IMR-90 (cell line): ENCODE measurements around the gene RPS6KA4. TPM values are rescaled to one million over a fixed set of nuclear protein-coding genes. Genes with fewer than 3 reads are reported as not detected.

ENCODE experiments used
- ATAC-seq: fragments of 200-7000 bp; cut with Tn5 transposase; 2 replicates; pipeline ENCODE4 v1.9.1; 2020; ENCODE audit warnings: low read depth, mild to moderate bottlenecking, moderate library complexity
- BruUV-seq: library from RNA; stranded (reverse); fragments of 400-500 nt; replicated peaks from 2 replicates; lab custom pipeline; 2021; lab: Mats Ljungman, UMichigan
- CTCF ChIA-PET: fragments of 300-600 bp; formaldehyde crosslinking; extraction: SDS; loops from one replicate; lab custom pipeline; 2021; ENCODE audit warnings: antibody characterized with exemption; lab: Yijun Ruan, JAX
- POLR2A ChIA-PET: fragments of 300-600 bp; sonication (Branson Sonifier 250); formaldehyde crosslinking; loops from one replicate; lab custom pipeline; 2022; ENCODE audit warnings: antibody characterized with exemption; ENCODE audit not compliant: unreplicated experiment; lab: Charles Lee
- DNase-seq: peaks from one replicate; pipeline ENCODE4 v3.0.0; 2013
- H2AFZ ChIP-seq: replicated peaks from 2 replicates; pipeline ENCODE3; 2013; ENCODE audit warnings: low read length, mild to moderate bottlenecking; ENCODE audit not compliant: poor library complexity
- H2AK5ac ChIP-seq: 2 replicates; pipeline ENCODE4 v1.6.1; 2013; ENCODE audit warnings: low read depth, low read length, inconsistent platforms
- H2AK9ac ChIP-seq: replicated peaks from 2 replicates; pipeline ENCODE3; 2013; ENCODE audit warnings: mild to moderate bottlenecking, low read depth, low read length, moderate library complexity; ENCODE audit not compliant: poor library complexity
- H2BK120ac ChIP-seq: 2 replicates; pipeline ENCODE4 v1.6.1; 2013; ENCODE audit warnings: low read depth, low read length, inconsistent platforms
- H2BK15ac ChIP-seq: 3 replicates; pipeline ENCODE4 v1.6.1; 2013; ENCODE audit warnings: low read depth, low read length, inconsistent platforms
- H2BK20ac ChIP-seq: 2 replicates; pipeline ENCODE4 v1.6.1; 2013; ENCODE audit warnings: low read depth, mild to moderate bottlenecking, inconsistent platforms, low read length, moderate library complexity
- H2BK5ac ChIP-seq: 2 replicates; pipeline ENCODE4 v1.6.1; 2013; ENCODE audit warnings: mild to moderate bottlenecking, low read depth, low read length, inconsistent platforms; ENCODE audit not compliant: poor library complexity, severe bottlenecking
- H3K14ac ChIP-seq: replicated peaks from 2 replicates; pipeline ENCODE4 v1.6.1; 2013; ENCODE audit warnings: low read depth, low read length, inconsistent platforms
- H3K18ac ChIP-seq: 2 replicates; pipeline ENCODE4 v1.6.1; 2013; ENCODE audit warnings: low read depth, low read length, control low read depth
- H3K23ac ChIP-seq: 2 replicates; pipeline ENCODE4 v1.6.1; 2013; ENCODE audit warnings: low read depth, low read length, inconsistent platforms
- H3K27ac ChIP-seq: 2 replicates; pipeline ENCODE4 v1.5.1; 2013; ENCODE audit warnings: mild to moderate bottlenecking, control low read depth, low read length; ENCODE audit not compliant: insufficient read depth
- H3K27me3 ChIP-seq: 2 replicates; pipeline ENCODE4 v1.6.1; 2013; ENCODE audit warnings: low read length; ENCODE audit not compliant: control insufficient read depth, insufficient read depth
- H3K36me3 ChIP-seq: 2 replicates; pipeline ENCODE4 v1.6.1; 2013; ENCODE audit warnings: low read length, mixed read lengths; ENCODE audit not compliant: control insufficient read depth, insufficient read depth
- H3K4ac ChIP-seq: 2 replicates; pipeline ENCODE4 v1.6.1; 2013; ENCODE audit warnings: low read depth, low read length, inconsistent platforms
- H3K4me1 ChIP-seq: 2 replicates; pipeline ENCODE4 v1.6.1; 2013; ENCODE audit warnings: low read length, mixed read lengths; ENCODE audit not compliant: control insufficient read depth, insufficient read depth
- H3K4me2 ChIP-seq: 2 replicates; pipeline ENCODE4 v1.6.1; 2013; ENCODE audit warnings: low read depth, mild to moderate bottlenecking, control low read depth, low read length, moderate library complexity
- H3K4me3 ChIP-seq: 2 replicates; pipeline ENCODE4 v1.5.1; 2013; ENCODE audit warnings: low read depth, mild to moderate bottlenecking, control low read depth, low read length, moderate library complexity; ENCODE audit not compliant: insufficient read depth
- H3K56ac ChIP-seq: 2 replicates; pipeline ENCODE4 v1.6.1; 2013; ENCODE audit warnings: low read length, inconsistent platforms; ENCODE audit not compliant: insufficient read depth; ENCODE audit errors: extremely low read depth
- H3K79me1 ChIP-seq, 2 experiments: 2 replicates each; pipeline ENCODE4 v1.6.1; 2013; ENCODE audit warnings: low read length in 2 of 2, inconsistent platforms in 1 of 2, low read depth in 1 of 2
- H3K9ac ChIP-seq: 2 replicates; pipeline ENCODE4 v1.6.1; 2013; ENCODE audit warnings: low read depth, low read length, control low read depth
- H3K9me1 ChIP-seq: 2 replicates; pipeline ENCODE4 v1.6.1; 2013; ENCODE audit warnings: low read length, inconsistent platforms; ENCODE audit not compliant: insufficient read depth
- H3K9me3 ChIP-seq: 2 replicates; pipeline ENCODE4 v1.6.1; 2013; ENCODE audit warnings: low read length; ENCODE audit not compliant: control insufficient read depth, insufficient read depth
- H4K20me1 ChIP-seq: 2 replicates; pipeline ENCODE4 v1.6.1; 2013; ENCODE audit warnings: low read length, inconsistent platforms; ENCODE audit not compliant: insufficient read depth
- H4K5ac ChIP-seq: 2 replicates; pipeline ENCODE4 v1.6.1; 2013; ENCODE audit warnings: mild to moderate bottlenecking, low read depth, low read length, control low read depth
- H4K8ac ChIP-seq, 2 experiments: 2 replicates each; pipeline ENCODE4 v1.6.1; 2013; ENCODE audit warnings: low read depth in 2 of 2, low read length in 2 of 2, control low read depth in 1 of 2, inconsistent platforms in 1 of 2
- H4K91ac ChIP-seq: 2 replicates; pipeline ENCODE4 v1.6.1; 2013; ENCODE audit warnings: low read depth, low read length, inconsistent platforms; ENCODE audit not compliant: insufficient read depth
- CEBPB ChIP-seq: IDR thresholded peaks from 2 replicates; pipeline ENCODE4 v1.6.1; 2012; ENCODE audit warnings: low read depth, low read length, improper control_type of control experiment
- CTCF ChIP-seq: conservative IDR thresholded peaks from 2 replicates; pipeline ENCODE4 v1.5.1; 2012; ENCODE audit warnings: mild to moderate bottlenecking, low read depth, low read length, improper control_type of control experiment
- MXI1 ChIP-seq: IDR thresholded peaks from 2 replicates; pipeline ENCODE4 v1.6.1; 2012; ENCODE audit warnings: low read depth, mild to moderate bottlenecking, low read length, moderate library complexity, borderline replicate concordance
- RCOR1 ChIP-seq: IDR thresholded peaks from 2 replicates; pipeline ENCODE4 v1.6.1; 2012; ENCODE audit warnings: mild to moderate bottlenecking, low read length, improper control_type of control experiment; ENCODE audit not compliant: insufficient replicate concordance
- WGBS, 2 experiments: methylation state at CpG; one replicate each; pipeline versions ENCODE4 v1.1.5 to v1.1.7; 2013; ENCODE audit warnings: missing lambda C conversion rate in 2 of 2; ENCODE audit not compliant: insufficient read length in 1 of 2; ENCODE audit errors: extremely low coverage in 2 of 2; 5-methylcytosine and 5-hydroxymethylcytosine counted together
- dilution Hi-C: fragments of 300-500 bp; cut with HindIII; formaldehyde crosslinking; loops from one replicate; pipeline ENCODE4 v1.14.3; 2018; ENCODE audit warnings: low sequenced_read_pairs; ENCODE audit not compliant: unreplicated experiment
- in situ Hi-C: fragments of 300-500 bp; cut with MboI; formaldehyde crosslinking; loops from 3 replicates; pipeline ENCODE4 v1.14.3; 2019; ENCODE audit warnings: low sequenced_read_pairs, inconsistent platforms, mixed read lengths
- intact Hi-C: fragments of 100-400 bp; cut with micrococcal nuclease; formaldehyde crosslinking; loops from 2 replicates; pipeline ENCODE4 v1.10.0; 2022
- polyA plus RNA-seq, 3 experiments: library from polyadenylated mRNA; depleted of rRNA; stranded (reverse); fragments of >200 nt; gene quantifications; 2 replicates each; pipeline ENCODE4 v1.2.3, GENCODE V29; 2012; ENCODE audit warnings: low replicate concordance in 1 of 3
- total RNA-seq: library from RNA; depleted of rRNA; stranded (reverse); fragments of >200 nt; gene quantifications from 2 replicates; pipeline ENCODE4 v1.2.3, GENCODE V29; 2012
- TF ChIP-seq, protein P1 (sequence below): fragments of 150-350 bp; IDR thresholded peaks from 2 replicates; pipeline ENCODE4 v1.6.1; 2017; ENCODE audit warnings: mild to moderate bottlenecking, antibody characterized with exemption, low read length, low read depth

The RPS6KA4 gene
- total and polyA plus RNA-seq, 2 of the 4 experiments (the other 2 are of a cell fraction) = 38.8 to 52.9 TPM

DNA sequence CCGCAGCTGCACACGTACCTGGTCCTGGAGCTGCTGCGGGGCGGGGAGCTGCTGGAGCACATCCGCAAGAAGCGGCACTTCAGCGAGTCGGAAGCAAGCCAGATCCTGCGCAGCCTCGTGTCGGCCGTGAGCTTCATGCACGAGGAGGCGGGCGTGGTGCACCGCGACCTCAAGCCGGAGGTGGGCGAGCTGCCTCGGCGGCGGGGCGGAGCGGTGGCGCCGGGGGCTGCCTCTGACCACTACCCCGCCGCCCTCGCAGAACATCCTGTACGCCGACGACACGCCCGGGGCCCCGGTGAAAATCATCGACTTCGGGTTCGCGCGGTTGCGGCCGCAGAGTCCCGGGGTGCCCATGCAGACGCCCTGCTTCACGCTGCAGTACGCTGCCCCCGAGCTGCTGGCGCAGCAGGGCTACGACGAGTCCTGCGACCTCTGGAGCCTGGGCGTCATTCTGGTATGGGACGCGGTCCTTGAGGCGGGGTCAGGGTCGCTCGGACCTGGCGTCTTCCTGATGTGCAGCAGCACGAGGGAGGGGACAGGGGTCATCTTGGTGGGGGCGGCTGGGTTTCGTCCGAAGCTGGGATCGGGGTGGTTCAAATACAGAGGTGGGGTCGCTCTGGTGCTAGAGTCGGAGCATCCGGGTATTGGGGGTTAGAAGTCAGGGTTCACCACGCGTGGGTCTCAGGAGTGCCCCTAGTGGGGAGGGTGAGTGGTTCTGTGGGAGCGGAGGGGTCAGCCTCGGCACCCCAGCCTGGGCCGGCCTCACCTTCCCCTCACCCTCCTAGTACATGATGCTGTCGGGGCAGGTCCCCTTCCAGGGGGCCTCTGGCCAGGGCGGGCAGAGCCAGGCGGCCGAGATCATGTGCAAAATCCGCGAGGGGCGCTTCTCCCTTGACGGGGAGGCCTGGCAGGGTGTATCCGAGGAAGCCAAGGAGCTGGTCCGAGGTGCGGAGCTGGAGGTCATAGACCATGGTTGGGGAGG is 10.8 kb downstream of the RPS6KA4 start:
- H3K14ac ChIP-seq = no peak overlapping the region
- H3K4me2 ChIP-seq = no peak overlapping the region
- no peak overlapping the region for H2AK5ac ChIP-seq
- no peak overlapping the region for H2BK120ac ChIP-seq
- no peak overlapping the region for H3K4ac ChIP-seq
- H2AFZ ChIP-seq = no peak overlapping the region
- DNase-seq = no peak
- H3K27ac ChIP-seq = no peak overlapping the region
- no peak overlapping the region for H3K9ac ChIP-seq
- H3K4me1 ChIP-seq = no peaks in the 10 kb centered on the region
- H3K18ac ChIP-seq = no peak overlapping the region
- no peak overlapping the region for H2BK15ac ChIP-seq
- H2AK9ac ChIP-seq = no peak overlapping the region
- in situ Hi-C loops (no loop called here), intact Hi-C loops (no loop called here), dilution Hi-C loops (no loop called here)
- H3K9me3 ChIP-seq = no peaks in the 10 kb centered on the region; the same call in 1 of the 2 replicates
- no peak overlapping the region for H4K91ac ChIP-seq
- no peak overlapping the region for H3K23ac ChIP-seq
- no peak overlapping the region for H3K4me3 ChIP-seq
- H4K20me1 ChIP-seq = no peaks in the 10 kb centered on the region
- no peak overlapping the region for H4K5ac ChIP-seq
- H3K36me3 ChIP-seq = peaks cover 42% of the 10 kb centered on the region
- H3K27me3 ChIP-seq = peaks cover 2% of the 10 kb centered on the region; the same call in 1 of the 2 replicates
- CTCF ChIA-PET = interaction anchor here (0.6 kb wide), 1 partner anchor 1606 kb away, joined by 4 read pairs; no protein-coding TSS in a partner anchor
- peaks cover 4% of the 10 kb centered on the region; the same call in 1 of the 2 replicates for H3K9me1 ChIP-seq
- ATAC-seq = no peak
- H3K56ac ChIP-seq = no peak overlapping the region
- POLR2A ChIA-PET = no interaction called here
- no peak overlapping the region for H4K8ac ChIP-seq
- no TSS peak for BruUV-seq
- peaks cover 2 to 10% of the 10 kb centered on the region in 2 experiments; a peak in 2 of 4 replicates for H3K79me1 ChIP-seq
- TF ChIP-seq MXI1 (no peak), CEBPB (no peak), CTCF (no peak), RCOR1 (no peak)
- TF ChIP-seq, protein P1, sequence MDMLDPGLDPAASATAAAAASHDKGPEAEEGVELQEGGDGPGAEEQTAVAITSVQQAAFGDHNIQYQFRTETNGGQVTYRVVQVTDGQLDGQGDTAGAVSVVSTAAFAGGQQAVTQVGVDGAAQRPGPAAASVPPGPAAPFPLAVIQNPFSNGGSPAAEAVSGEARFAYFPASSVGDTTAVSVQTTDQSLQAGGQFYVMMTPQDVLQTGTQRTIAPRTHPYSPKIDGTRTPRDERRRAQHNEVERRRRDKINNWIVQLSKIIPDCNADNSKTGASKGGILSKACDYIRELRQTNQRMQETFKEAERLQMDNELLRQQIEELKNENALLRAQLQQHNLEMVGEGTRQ = no peak
- 82% methylated on average over 50 of the region's 82 CpGs; no CpG with 5 or more reads in 1 of the 2 experiments for WGBS, 2 experiments
- no peak overlapping the region for H2BK5ac ChIP-seq
- no peak overlapping the region for H2BK20ac ChIP-seq
